ENCODE data around the gene SLC25A34.

- TF ChIP-seq CTCF (IDR thresholded peaks at IDR 0.05 in 2 of 3, conservative IDR thresholded peaks at IDR 0.05 in 1 of 3; ENCODE audit: control insufficient read depth in 2 of 3, extremely low read depth in 1 of 3, insufficient read depth in 1 of 3, low read depth in 3 of 3, low read length in 3 of 3) = no peak
- TF ChIP-seq GABPA (IDR thresholded peaks at IDR 0.05; ENCODE audit: low read depth) = no peak
- no peak for TF ChIP-seq POLR2A (IDR thresholded peaks at IDR 0.05; ENCODE audit: low read depth, low read length)
- TF ChIP-seq MAX (IDR thresholded peaks at IDR 0.05; ENCODE audit: low read depth, low read length) = no peak
- TF ChIP-seq HDGF (IDR thresholded peaks at IDR 0.05) = no peak
- no peak for TF ChIP-seq POLR2AphosphoS5 (IDR thresholded peaks at IDR 0.05; ENCODE audit: low read length)
These were observed 12.8 kb downstream of the SLC25A34 start for GRCh38 chr1:15748690-15749398.

Measured in GM12878 (cell line).